Chondrocyte (in vitro differentiated cells): Measurements from ENCODE around the gene CALHM2. TPM values are rescaled to one million over a fixed set of nuclear protein-coding genes. Genes with fewer than 3 reads are reported as not detected.
A peak's percentile ranks its signal among the peaks of the same experiment; 100 is the strongest.

ENCODE experiments used
- DNase-seq: peaks from one replicate; pipeline ENCODE4 v3.0.0; 2021; ENCODE audit warnings: mixed read lengths, low spot score
- H3K27ac Mint-ChIP-seq: one replicate; pipeline ENCODE4 v1.8.0; 2021; ENCODE audit warnings: mild to moderate bottlenecking, moderate library complexity, mixed read lengths; ENCODE audit not compliant: unreplicated experiment
- H3K27me3 Mint-ChIP-seq: 2 replicates; pipeline ENCODE4 v1.8.0; 2021; ENCODE audit warnings: low read depth, mixed read lengths
- H3K36me3 Mint-ChIP-seq: 2 replicates; pipeline ENCODE4 v1.8.0; 2021; ENCODE audit warnings: low read depth, mixed read lengths
- H3K4me1 Mint-ChIP-seq: 2 replicates; pipeline ENCODE4 v1.8.0; 2021; ENCODE audit warnings: low read depth, mild to moderate bottlenecking, mixed read lengths
- H3K4me3 Mint-ChIP-seq: one replicate; pipeline ENCODE4 v1.8.0; 2021; ENCODE audit warnings: mild to moderate bottlenecking, moderate library complexity, mixed read lengths; ENCODE audit not compliant: unreplicated experiment
- H3K9me3 Mint-ChIP-seq: 2 replicates; pipeline ENCODE4 v1.8.0; 2021; ENCODE audit warnings: low read depth, mixed read lengths
- CTCF ChIP-seq: fragments of 200-600 bp; sonication (generic); IDR thresholded peaks from 2 replicates; pipeline ENCODE4 v1.5.0; 2021; ENCODE audit warnings: antibody characterized with exemption, mild to moderate bottlenecking, moderate library complexity
- total RNA-seq: library from RNA; stranded (reverse); gene quantifications from 3 replicates; pipeline ENCODE4 v1.2.1, GENCODE V29; 2021

The CALHM2 gene
- total RNA-seq, 1 donor from 2014 or later = 9.9 TPM

GRCh38 chr10:103449208-103450144 is 2.7 kb downstream of the CALHM2 start:
- Mint-ChIP-seq H3K27me3 (no peaks in the 10 kb centered on the region), H3K4me1 (peaks cover 51% of the 10 kb centered on the region), H3K9me3 (no peaks in the 10 kb centered on the region), H3K4me3 (no peak overlapping the region), H3K36me3 (peaks cover 26% of the 10 kb centered on the region), H3K27ac (peak overlapping the region; percentile 79)
- DNase-seq = no peak
- TF ChIP-seq CTCF = no peak

DNA sequence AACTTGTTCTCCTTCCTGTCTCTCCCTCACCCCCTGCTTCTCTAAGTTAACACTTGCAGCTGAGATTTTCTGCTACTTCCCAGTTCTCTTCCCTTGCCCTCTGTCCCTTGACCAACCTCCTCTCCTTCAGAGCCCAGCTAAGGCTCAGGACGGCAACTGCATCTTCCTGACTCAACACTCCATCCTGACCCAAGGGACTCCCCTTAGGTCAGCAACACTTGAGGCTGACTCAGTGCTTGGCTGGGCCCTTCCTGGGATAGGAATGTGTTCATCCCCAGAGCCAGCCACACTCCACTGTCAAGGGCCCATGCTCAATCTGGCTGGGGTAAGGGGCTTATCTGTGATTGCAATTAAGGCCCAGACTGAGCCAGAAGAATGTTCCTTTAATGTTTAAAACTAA is 3.4 kb downstream of the CALHM2 start:
- H3K36me3 Mint-ChIP-seq = peaks cover 32% of the 10 kb centered on the region
- TF ChIP-seq CTCF = no peak
- no peaks in the 10 kb centered on the region for H3K27me3 Mint-ChIP-seq
- no peaks in the 10 kb centered on the region for H3K9me3 Mint-ChIP-seq
- H3K4me3 Mint-ChIP-seq = no peak overlapping the region
- peaks cover 51% of the 10 kb centered on the region for H3K4me1 Mint-ChIP-seq
- no peak for DNase-seq
- H3K27ac Mint-ChIP-seq = peak overlapping the region; percentile 79

GRCh38 chr10:103447187-103447586 is 5.0 kb downstream of the CALHM2 start:
- no peak overlapping the region for H3K4me3 Mint-ChIP-seq
- H3K27ac Mint-ChIP-seq = no peak overlapping the region
- no peak for DNase-seq
- no peak for TF ChIP-seq CTCF
- H3K27me3 Mint-ChIP-seq = no peaks in the 10 kb centered on the region
- H3K4me1 Mint-ChIP-seq = peaks cover 57% of the 10 kb centered on the region
- H3K36me3 Mint-ChIP-seq = peaks cover 42% of the 10 kb centered on the region
- no peaks in the 10 kb centered on the region for H3K9me3 Mint-ChIP-seq

DNA sequence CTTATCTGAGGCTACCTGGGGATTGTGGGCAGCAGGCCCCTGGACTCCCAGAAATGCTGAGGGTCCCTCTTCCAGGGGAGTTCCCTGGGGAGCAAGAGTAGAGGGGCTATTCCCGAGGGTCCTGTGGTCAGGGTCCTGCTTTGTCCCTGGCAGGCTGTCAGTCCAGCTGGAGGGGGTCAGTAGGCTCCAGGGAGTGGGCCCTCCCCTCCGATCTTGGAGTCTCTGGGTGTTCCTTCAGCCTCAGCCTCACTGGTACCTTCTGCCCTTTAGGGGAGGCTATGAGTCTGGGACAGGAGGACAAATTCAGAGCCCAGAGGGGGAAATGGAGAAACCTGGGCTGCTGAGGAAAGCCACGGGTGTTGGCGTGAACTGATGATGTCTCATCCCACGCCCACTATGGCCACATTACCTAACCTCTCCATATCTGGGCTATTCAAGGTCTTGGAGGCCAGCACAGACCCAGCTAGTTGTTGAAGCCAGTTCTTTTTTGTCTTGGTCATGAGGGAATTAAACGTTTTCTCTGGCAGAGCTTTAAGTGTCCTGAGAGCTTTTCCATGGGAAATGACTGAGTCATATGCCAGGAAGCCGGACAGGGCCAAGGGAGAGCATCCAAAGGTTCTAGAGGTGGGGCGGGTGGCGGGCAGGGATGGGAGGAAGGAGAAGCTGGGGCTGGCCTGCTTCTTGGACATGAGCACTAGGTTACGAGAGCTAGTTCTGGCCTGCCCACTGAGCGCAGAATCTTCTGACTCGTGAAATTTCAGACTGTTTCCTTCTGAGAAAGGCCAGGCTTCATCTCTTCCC is 6.2 kb downstream of the CALHM2 start:
- no peaks in the 10 kb centered on the region for H3K9me3 Mint-ChIP-seq
- TF ChIP-seq CTCF = no peak
- peak overlapping the region; percentile 72 for H3K27ac Mint-ChIP-seq
- H3K27me3 Mint-ChIP-seq = no peaks in the 10 kb centered on the region
- H3K4me3 Mint-ChIP-seq = no peak overlapping the region
- peaks cover 63% of the 10 kb centered on the region for H3K4me1 Mint-ChIP-seq
- DNase-seq = no peak
- H3K36me3 Mint-ChIP-seq = peaks cover 46% of the 10 kb centered on the region

- Mint-ChIP-seq H3K27me3 (no peaks in the 10 kb centered on the region), H3K4me1 (peaks cover 57% of the 10 kb centered on the region), H3K36me3 (peaks cover 50% of the 10 kb centered on the region), H3K27ac (no peak overlapping the region), H3K4me3 (no peak overlapping the region), H3K9me3 (no peaks in the 10 kb centered on the region)
- no peak for DNase-seq
- no peak for TF ChIP-seq CTCF
These were observed 6.8 kb downstream of the CALHM2 start for GRCh38 chr10:103445366-103445765.
